ENCODE measurements around the gene SDE2. TPM values are rescaled to one million over a fixed set of nuclear protein-coding genes. Genes with fewer than 3 reads are reported as not detected.

SDE2 gene
- total and polyA plus RNA-seq, 2 of the 8 experiments (the other 6 are each of a cell fraction or from before 2014, with no cell fraction given), result 8.5 to 16.7 TPM

GRCh38 chr1:225941942-225942222, 57.3 kb downstream of the SDE2 start:
- H3K79me2 ChIP-seq (ENCODE audit: control insufficient read depth in 1 of 2, insufficient read depth in 2 of 2, low read length in 2 of 2), result no peaks in the 10 kb centered on the region
- no peaks in the 10 kb centered on the region for H3K36me3 ChIP-seq (ENCODE audit: control insufficient read depth in 2 of 4, insufficient read depth in 4 of 4, low read length in 3 of 4)
- H2BK20ac ChIP-seq (ENCODE audit: low read length), result no peak overlapping the region
- H3K9me3 ChIP-seq (ENCODE audit: insufficient read depth in 2 of 2, low read depth in 1 of 2, low read length in 1 of 2), result no peaks in the 10 kb centered on the region
- peaks cover 8 to 23% (median 15%) of the 10 kb centered on the region in 4 experiments for H3K4me1 ChIP-seq (replicated peaks in 1 of 4; ENCODE audit: control insufficient read depth in 3 of 4, insufficient read depth in 4 of 4, low read length in 3 of 4)
- H3K9ac ChIP-seq (replicated peaks in 1 of 4; ENCODE audit: extremely low read depth in 1 of 4, low read depth in 3 of 4, low read length in 3 of 4), result no peak overlapping the region
- no peak overlapping the region for H4K91ac ChIP-seq (replicated peaks; ENCODE audit: insufficient read length, low read length)
- no peak overlapping the region for H3K4me2 ChIP-seq (ENCODE audit: insufficient read depth in 1 of 2, low read depth in 2 of 2, low read length in 2 of 2)
- DNase-seq (ENCODE audit: low read depth in 1 of 2, low spot score in 2 of 2), result no peak
- FAIRE-seq, result no peak
- H3K4ac ChIP-seq (replicated peaks; ENCODE audit: insufficient read length, low read depth, low read length), result no peak overlapping the region
- H2BK12ac ChIP-seq (ENCODE audit: low read depth, low read length), result no peak overlapping the region
- no peak overlapping the region for H3K18ac ChIP-seq (ENCODE audit: extremely low read depth, low read length)
- ChIA-PET CTCF (ENCODE audit: partially characterized antibody) (interaction anchor here (0.6 to 4.0 kb wide), 7 partner anchors 20 to 468 kb away, joined by 3 to 23 read pairs (median 7); no protein-coding TSS in a partner anchor), POLR2A (ENCODE audit: partially characterized antibody) (interaction anchor here (0.7 to 3.4 kb wide), 4 partner anchors 9 to 164 kb away, joined by 3 to 16 read pairs (median 6); partner anchors contain the start of genes PYCR2 and SRP9)
- H2BK5ac ChIP-seq (ENCODE audit: low read depth, low read length), result no peak overlapping the region
- no peak overlapping the region for H4K8ac ChIP-seq (ENCODE audit: extremely low read depth, insufficient read depth, low read length)
- no peak overlapping the region for H3K56ac ChIP-seq (replicated peaks; ENCODE audit: insufficient read length, low read depth, low read length)
- no peak overlapping the region for H3K27ac ChIP-seq (ENCODE audit: low read depth, low read length)
- H4K20me1 ChIP-seq (replicated peaks in 1 of 2; ENCODE audit: control insufficient read depth in 1 of 2, insufficient read depth in 2 of 2, low read length in 2 of 2), result no peaks in the 10 kb centered on the region
- H3K79me1 ChIP-seq (ENCODE audit: low read depth, low read length), result no peaks in the 10 kb centered on the region
- TF ChIP-seq CREB1 (IDR thresholded peaks at IDR 0.05) (no peak), KDM1A (IDR thresholded peaks at IDR 0.05; ENCODE audit: borderline replicate concordance, low read length) (no peak), GTF2F1 (IDR thresholded peaks at IDR 0.05; ENCODE audit: borderline replicate concordance, low read depth, low read length) (no peak), TAF7 (optimal IDR thresholded peaks at IDR 0.05; ENCODE audit: borderline replicate concordance, low read depth, low read length) (no peak), BRCA1 (IDR thresholded peaks at IDR 0.05; ENCODE audit: low read depth, low read length) (no peak), MAX (IDR thresholded peaks at IDR 0.05) (no peak), CEBPB (IDR thresholded peaks at IDR 0.05; ENCODE audit: low read depth, low read length) (no peak), CHD1 (IDR thresholded peaks at IDR 0.05; ENCODE audit: low read depth, low read length) (no peak), ATF3 (IDR thresholded peaks at IDR 0.05; ENCODE audit: insufficient read depth, low read depth, low read length) (no peak), BCL11A (IDR thresholded peaks at IDR 0.05; ENCODE audit: low read depth in 2 of 2, low read length in 2 of 2) (no peak), SAP30 (IDR thresholded peaks at IDR 0.05; ENCODE audit: insufficient read depth, insufficient replicate concordance, low read length) (no peak), EGR1 (IDR thresholded peaks at IDR 0.05; ENCODE audit: borderline replicate concordance, low read depth, low read length) (no peak)
- H4K5ac ChIP-seq (ENCODE audit: insufficient read length, low read depth, low read length), result no peak overlapping the region
- no peak overlapping the region for H2BK120ac ChIP-seq (replicated peaks; ENCODE audit: low read depth, low read length)
- peaks cover 0 to 12% (median 7%) of the 10 kb centered on the region in 4 experiments; a peak in 4 of 7 replicates for H3K27me3 ChIP-seq (replicated peaks in 1 of 4; ENCODE audit: control insufficient read depth in 3 of 4, extremely low read depth in 1 of 4, insufficient read depth in 3 of 4, low read length in 3 of 4)
- H3K23ac ChIP-seq (ENCODE audit: insufficient read length), result no peak overlapping the region
- H3K14ac ChIP-seq (ENCODE audit: insufficient read length), result no peak overlapping the region
- 78% methylated on average over 1 of the region's 1 CpG; no CpG with 5 or more reads in 1 of the 2 experiments for WGBS, 2 experiments (ENCODE audit: extremely low coverage in 1 of 2, insufficient coverage in 1 of 2, insufficient read length in 1 of 2, insufficient replicate concordance in 2 of 2, low coverage in 1 of 2, low lambda C conversion rate in 2 of 2, missing lambda C conversion rate in 1 of 2)
- no peak overlapping the region for H2AK5ac ChIP-seq (ENCODE audit: low read depth, low read length)
- no peaks in the 10 kb centered on the region for H3K23me2 ChIP-seq (ENCODE audit: low read depth, low read length)
- H2BK15ac ChIP-seq (ENCODE audit: low read length), result no peak overlapping the region
- H2AFZ ChIP-seq (ENCODE audit: low read length), result no peak overlapping the region
- no peak overlapping the region for H3K4me3 ChIP-seq (ENCODE audit: extremely low read depth in 1 of 4, insufficient read depth in 2 of 4, low read depth in 3 of 4, low read length in 4 of 4)

Measured in H1 (cell line).